GM12891 (cell line): ENCODE data around the gene CBFB.

Experiments
- DNase-seq: peaks from one replicate; pipeline ENCODE4 v3.0.0; 2011; ENCODE audit warnings: low spot score; ENCODE audit not compliant: insufficient read length
- FAIRE-seq: peaks from 2 replicates; lab custom pipeline; 2011; peaks lifted over from hg19 to GRCh38; lab: Jason Lieb, UNC
- PAX5 ChIP-seq: IDR thresholded peaks from 2 replicates; pipeline ENCODE4 v1.6.1; 2011; ENCODE audit warnings: low read length, moderate library complexity, mild to moderate bottlenecking; ENCODE audit not compliant: insufficient read depth, severe bottlenecking
- POLR2A ChIP-seq: IDR thresholded peaks from 2 replicates; pipeline ENCODE4 v1.6.1; 2011; ENCODE audit warnings: low read depth, low read length, control low read depth
- POLR2AphosphoS5 ChIP-seq: IDR thresholded peaks from 2 replicates; pipeline ENCODE4 v1.6.1; 2011; ENCODE audit warnings: low read depth, low read length, control low read depth
- POU2F2 ChIP-seq: IDR thresholded peaks from 2 replicates; pipeline ENCODE4 v1.6.1; 2011; ENCODE audit warnings: low read depth, mild to moderate bottlenecking, control low read depth, low read length, moderate library complexity
- SPI1 ChIP-seq: IDR thresholded peaks from 2 replicates; pipeline ENCODE4 v1.6.1; 2011; ENCODE audit warnings: low read depth, low read length, control low read depth
- TAF1 ChIP-seq: IDR thresholded peaks from 2 replicates; pipeline ENCODE4 v1.6.1; 2011; ENCODE audit warnings: low read depth, low read length, control low read depth

The CBFB gene

GRCh38 chr16:67063008-67063407 lies 34.1 kb downstream of the CBFB start:
- no peak for TF ChIP-seq POLR2AphosphoS5
- no peak for TF ChIP-seq SPI1
- no peak for TF ChIP-seq TAF1
- DNase-seq (no peak), FAIRE-seq (peak; percentile 88)

DNA sequence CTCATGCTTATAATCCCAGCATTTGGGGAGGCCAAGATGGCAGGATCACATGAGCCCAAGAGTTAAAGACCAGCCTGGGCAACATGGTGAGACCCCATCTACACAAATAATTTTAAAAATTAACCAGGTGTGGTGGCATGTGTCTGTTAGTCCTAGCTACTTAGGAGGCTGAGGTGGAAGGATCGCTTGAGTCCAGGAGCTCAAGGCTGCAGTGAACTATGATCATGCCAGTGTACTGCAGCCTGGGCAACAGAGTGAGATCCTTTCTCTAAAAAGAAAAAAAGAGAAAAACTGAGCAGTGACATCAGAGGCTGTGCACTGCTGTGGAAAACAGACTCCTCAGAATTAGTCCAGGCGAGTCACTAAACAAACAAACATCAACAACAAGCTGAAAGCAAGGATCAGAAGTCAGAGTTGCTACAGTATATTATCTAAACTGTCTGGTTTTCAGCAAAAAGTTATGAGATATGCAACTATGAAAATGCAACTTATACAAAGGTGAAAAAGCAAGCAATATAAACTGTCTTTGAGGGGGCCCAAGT lies 39.3 kb downstream of the CBFB start:
- TF ChIP-seq TAF1 (no peak), PAX5 (no peak), POLR2AphosphoS5 (no peak), POU2F2 (no peak), SPI1 (no peak)
- DNase-seq (no peak), FAIRE-seq (peak; percentile 69)

GRCh38 chr16:67071476-67072048 lies 42.6 kb downstream of the CBFB start:
- no peak for DNase-seq
- FAIRE-seq, result no peak
- no peak for TF ChIP-seq POU2F2
- TF ChIP-seq SPI1, result no peak
- TF ChIP-seq PAX5, result no peak

- DNase-seq (no peak), FAIRE-seq (no peak)
- TF ChIP-seq POLR2A (no peak), PAX5 (no peak), TAF1 (no peak), POLR2AphosphoS5 (no peak), SPI1 (no peak), POU2F2 (no peak)
Measured at GRCh38 chr16:67075331-67075730, 46.4 kb downstream of the CBFB start.

- TF ChIP-seq SPI1, result no peak
- TF ChIP-seq POU2F2, result no peak
- no peak for TF ChIP-seq POLR2A
- TF ChIP-seq TAF1, result no peak
- TF ChIP-seq PAX5, result no peak
- TF ChIP-seq POLR2AphosphoS5, result no peak
- no peak for DNase-seq
- FAIRE-seq, result no peak
Measured at GRCh38 chr16:67077871-67078270, 48.9 kb downstream of the CBFB start.

DNA sequence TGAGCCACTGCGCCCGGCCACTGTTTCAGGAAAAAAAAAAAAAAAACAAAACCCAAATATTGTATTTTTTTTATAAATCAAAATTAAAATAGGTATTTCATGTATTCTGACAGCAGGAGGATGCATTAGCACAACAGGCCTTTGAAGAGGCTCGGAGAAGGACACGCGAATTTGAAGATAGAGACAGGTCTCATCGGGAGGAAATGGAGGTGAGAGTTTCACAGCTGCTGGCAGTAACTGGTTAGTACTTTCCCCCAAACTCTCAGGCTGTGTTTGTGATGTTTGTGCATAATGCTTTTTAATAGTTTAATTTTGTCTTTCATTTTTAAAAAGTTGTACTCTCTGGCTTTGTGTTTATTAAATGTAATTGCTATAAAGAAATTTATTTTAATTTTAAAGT lies 53.2 kb downstream of the CBFB start:
- FAIRE-seq (no peak), DNase-seq (no peak)
- TF ChIP-seq PAX5 (no peak), SPI1 (no peak), POLR2AphosphoS5 (no peak)

- DNase-seq (no peak), FAIRE-seq (no peak)
- TF ChIP-seq PAX5 (no peak), TAF1 (no peak), SPI1 (no peak), POLR2A (no peak), POLR2AphosphoS5 (no peak), POU2F2 (no peak)
Measured at GRCh38 chr16:67082891-67083290, 53.9 kb downstream of the CBFB start.

DNA sequence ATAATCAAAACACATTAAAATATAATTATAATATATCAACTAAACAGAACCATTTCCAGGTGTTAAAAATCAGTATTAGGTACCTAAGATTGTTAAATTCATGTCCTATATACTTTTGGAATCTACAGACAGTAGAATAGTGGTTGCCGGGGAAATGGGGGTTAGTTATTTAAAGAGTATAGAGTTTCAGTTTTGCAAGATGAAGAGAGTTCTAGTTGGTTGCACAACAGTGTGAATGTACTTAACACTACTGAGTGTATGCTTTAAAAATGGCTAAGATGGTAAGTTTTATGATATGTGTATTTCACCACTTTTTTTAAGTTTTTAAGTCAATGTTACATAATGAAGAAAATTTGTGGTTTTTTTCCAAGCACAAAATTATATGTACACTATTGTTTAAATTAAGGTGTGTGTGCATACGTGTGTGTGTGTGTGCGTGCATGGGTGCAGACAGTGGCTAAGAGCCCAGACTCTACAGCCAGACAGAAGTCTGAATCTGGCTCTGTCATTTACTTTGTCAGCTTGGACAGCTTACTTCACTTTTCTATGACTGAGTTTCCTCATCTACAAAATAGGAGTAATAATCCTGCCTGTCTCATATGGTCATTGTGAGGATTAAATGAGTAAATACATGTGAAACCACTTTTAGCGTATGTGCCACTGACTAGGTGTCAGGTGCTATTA lies 55.5 kb downstream of the CBFB start:
- DNase-seq (no peak), FAIRE-seq (peak; percentile 60)

GRCh38 chr16:67086822-67087221 lies 57.9 kb downstream of the CBFB start:
- TF ChIP-seq POU2F2 (no peak), POLR2AphosphoS5 (no peak), PAX5 (no peak), SPI1 (no peak), POLR2A (no peak), TAF1 (no peak)
- FAIRE-seq, result no peak
- DNase-seq, result no peak

More for the DNA sequence above, 55.5 kb downstream of the CBFB start:
- TF ChIP-seq TAF1, result no peak
- TF ChIP-seq POU2F2, result no peak
- no peak for TF ChIP-seq POLR2AphosphoS5
- no peak for TF ChIP-seq POLR2A
- no peak for TF ChIP-seq PAX5
- no peak for TF ChIP-seq SPI1

DNA sequence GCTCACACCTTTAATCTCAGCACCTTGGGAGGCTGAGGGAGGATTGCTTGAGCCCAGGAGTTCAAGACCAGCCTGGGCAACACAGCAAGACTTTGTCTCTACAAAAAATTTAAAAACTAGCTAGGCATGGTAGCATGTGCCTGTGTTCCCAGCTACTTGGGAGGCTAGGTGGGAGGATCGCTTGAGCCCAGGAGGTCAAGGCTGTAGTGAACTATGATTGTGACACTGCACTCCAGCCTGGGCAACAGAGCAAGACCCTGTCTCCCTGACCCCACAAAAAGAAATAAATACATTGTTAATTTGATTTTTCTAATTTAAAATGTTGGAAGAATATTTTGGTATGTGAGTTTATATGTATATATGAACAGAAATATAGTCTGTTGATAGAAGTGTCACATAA lies 58.3 kb downstream of the CBFB start:
- DNase-seq (no peak), FAIRE-seq (no peak)
- TF ChIP-seq POU2F2, result no peak
- TF ChIP-seq PAX5, result no peak
- no peak for TF ChIP-seq POLR2A
